CD4-positive, alpha-beta T cell (primary cell): ENCODE measurements around the gene LRFN5. TPM values are rescaled to one million over a fixed set of nuclear protein-coding genes. Genes with fewer than 3 reads are reported as not detected.

Experiments
- ATAC-seq: fragments of 200-7000 bp; cut with Tn5 transposase; one replicate; pipeline ENCODE4 v1.10.0; 2022; ENCODE audit warnings: mild to moderate bottlenecking; ENCODE audit not compliant: poor library complexity
- CTCF ChIA-PET: fragments of 350-600 bp; sonication (Branson Sonifier 250); formaldehyde crosslinking; loops from one replicate; lab custom pipeline; 2021; ENCODE audit warnings: antibody characterized with exemption, inconsistent platforms; lab: Charles Lee
- POLR2A ChIA-PET: fragments of 350-600 bp; sonication (Branson Sonifier 250); formaldehyde crosslinking; loops from one replicate; lab custom pipeline; 2021; ENCODE audit warnings: antibody characterized with exemption, inconsistent platforms; lab: Charles Lee
- DNase-seq, 14 experiments: peaks; one replicate each; pipeline ENCODE4 v3.0.0-alpha.2; 2013 to 2020; ENCODE audit warnings: mixed read lengths in 2 of 14
- H3K27ac ChIP-seq, 2 donors: one replicate each; pipeline versions ENCODE4 v1.5.1 to v1.7.0; 2013; ENCODE audit warnings: low read length in 2 of 2, low read depth in 1 of 2, mild to moderate bottlenecking in 1 of 2
- H3K27me3 ChIP-seq, 2 experiments: 1 replicate in 1 of 2; 2 replicates in 1 of 2; pipeline versions ENCODE4 v1.6.1 to v1.7.0; 2013; ENCODE audit warnings: low read length in 2 of 2, control low read depth in 1 of 2, mild to moderate bottlenecking in 1 of 2, moderate library complexity in 1 of 2; ENCODE audit not compliant: insufficient read depth in 2 of 2, control insufficient read depth in 1 of 2
- H3K36me3 ChIP-seq: one replicate; pipeline ENCODE4 v1.6.1; 2013; ENCODE audit warnings: low read length, control low read depth; ENCODE audit not compliant: insufficient read depth
- H3K4me1 ChIP-seq: one replicate; pipeline ENCODE4 v1.6.1; 2013; ENCODE audit warnings: low read length, control low read depth; ENCODE audit not compliant: insufficient read depth
- H3K4me3 ChIP-seq: one replicate; pipeline ENCODE4 v1.5.1; 2013; ENCODE audit warnings: mild to moderate bottlenecking, low read length, moderate library complexity
- H3K9me3 ChIP-seq, 2 experiments: 1 replicate in 1 of 2; 2 replicates in 1 of 2; pipeline versions ENCODE4 v1.6.1 to v1.7.0; 2013; ENCODE audit warnings: low read length in 2 of 2, mild to moderate bottlenecking in 2 of 2, control low read depth in 1 of 2, moderate library complexity in 1 of 2; ENCODE audit not compliant: control insufficient read depth in 1 of 2, insufficient read depth in 1 of 2
- H3K27ac Mint-ChIP-seq: one replicate; pipeline ENCODE4 v1.8.0; 2020; ENCODE audit warnings: mixed read lengths
- H3K27me3 Mint-ChIP-seq: one replicate; pipeline ENCODE4 v1.8.0; 2021; ENCODE audit warnings: mixed read lengths
- H3K36me3 Mint-ChIP-seq: one replicate; pipeline ENCODE4 v1.8.0; 2021; ENCODE audit warnings: low read depth, mixed read lengths
- H3K4me1 Mint-ChIP-seq: one replicate; pipeline ENCODE4 v1.8.0; 2021; ENCODE audit warnings: low read depth, mixed read lengths
- H3K4me3 Mint-ChIP-seq: one replicate; pipeline ENCODE4 v1.8.0; 2020; ENCODE audit warnings: mild to moderate bottlenecking, mixed read lengths
- H3K9me3 Mint-ChIP-seq: one replicate; pipeline ENCODE4 v1.8.0; 2020; ENCODE audit warnings: mixed read lengths
- intact Hi-C, 2 experiments: fragments of 100-400 bp; cut with DNase I in 1 of 2; cut with micrococcal nuclease in 1 of 2; formaldehyde crosslinking; loops; one replicate each; pipeline versions ENCODE4 v1.15.1 to v1.9.0; 2023 to 2025; cut with DNase I, micrococcal nuclease
- total RNA-seq, 174 experiments: library from RNA in 2 of 174; stranded (reverse) in 2 of 174; gene quantifications; one replicate each; pipeline ENCODE4 v1.2.3 and lab custom pipeline; 2021 to 2026
- TF ChIP-seq, protein P1 (sequence below): fragments of 200-600 bp; IDR thresholded peaks from one replicate; pipeline ENCODE4 v1.8.0; 2022; ENCODE audit warnings: antibody characterized with exemption, mild to moderate bottlenecking

Gene LRFN5
- total RNA-seq, 2 experiments from 2014 or later: not detected

DNA sequence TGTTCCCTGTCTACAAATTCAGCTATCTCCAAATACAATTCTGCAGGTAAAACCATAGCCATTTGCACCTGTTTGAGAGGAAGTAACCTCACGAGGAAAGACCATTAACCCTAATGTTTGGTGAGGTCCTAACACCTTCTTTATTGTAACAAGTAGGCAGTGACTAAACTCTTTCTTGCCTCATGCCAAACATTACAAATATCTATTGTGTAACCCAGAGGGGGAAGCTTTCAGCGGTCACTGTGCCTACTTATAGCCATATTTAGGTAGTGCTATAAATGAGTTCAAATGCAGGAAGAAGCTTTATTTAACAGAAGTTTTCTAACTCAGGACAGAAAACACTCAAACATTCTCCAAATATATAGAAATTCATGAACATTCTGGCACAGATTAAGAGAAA lies 252.7 kb downstream of the LRFN5 start:
- H3K36me3 Mint-ChIP-seq: no peaks in the 10 kb centered on the region

GRCh38 chr14:41860586-41860985 lies 253.9 kb downstream of the LRFN5 start:
- no peak overlapping the region for H3K4me3 ChIP-seq
- peaks cover 0 to 3% of the 10 kb centered on the region in 2 experiments for H3K9me3 ChIP-seq
- Mint-ChIP-seq H3K4me3 (no peak overlapping the region), H3K4me1 (no peaks in the 10 kb centered on the region), H3K27me3 (no peaks in the 10 kb centered on the region), H3K9me3 (no peaks in the 10 kb centered on the region), H3K36me3 (no peaks in the 10 kb centered on the region), H3K27ac (no peak overlapping the region)
- ATAC-seq: no peak
- no peak for DNase-seq
- POLR2A ChIA-PET: no interaction called here
- no peak overlapping the region for H3K27ac ChIP-seq
- TF ChIP-seq, protein P1, sequence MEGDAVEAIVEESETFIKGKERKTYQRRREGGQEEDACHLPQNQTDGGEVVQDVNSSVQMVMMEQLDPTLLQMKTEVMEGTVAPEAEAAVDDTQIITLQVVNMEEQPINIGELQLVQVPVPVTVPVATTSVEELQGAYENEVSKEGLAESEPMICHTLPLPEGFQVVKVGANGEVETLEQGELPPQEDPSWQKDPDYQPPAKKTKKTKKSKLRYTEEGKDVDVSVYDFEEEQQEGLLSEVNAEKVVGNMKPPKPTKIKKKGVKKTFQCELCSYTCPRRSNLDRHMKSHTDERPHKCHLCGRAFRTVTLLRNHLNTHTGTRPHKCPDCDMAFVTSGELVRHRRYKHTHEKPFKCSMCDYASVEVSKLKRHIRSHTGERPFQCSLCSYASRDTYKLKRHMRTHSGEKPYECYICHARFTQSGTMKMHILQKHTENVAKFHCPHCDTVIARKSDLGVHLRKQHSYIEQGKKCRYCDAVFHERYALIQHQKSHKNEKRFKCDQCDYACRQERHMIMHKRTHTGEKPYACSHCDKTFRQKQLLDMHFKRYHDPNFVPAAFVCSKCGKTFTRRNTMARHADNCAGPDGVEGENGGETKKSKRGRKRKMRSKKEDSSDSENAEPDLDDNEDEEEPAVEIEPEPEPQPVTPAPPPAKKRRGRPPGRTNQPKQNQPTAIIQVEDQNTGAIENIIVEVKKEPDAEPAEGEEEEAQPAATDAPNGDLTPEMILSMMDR: no peak
- H3K4me1 ChIP-seq: no peaks in the 10 kb centered on the region
- intact Hi-C loops: no loop called here
- CTCF ChIA-PET: no interaction called here
- H3K36me3 ChIP-seq: no peaks in the 10 kb centered on the region
- no peaks in the 10 kb centered on the region for H3K27me3 ChIP-seq

More for the DNA sequence above, 252.7 kb downstream of the LRFN5 start:
- no peaks in the 10 kb centered on the region for H3K27me3 ChIP-seq
- no peaks in the 10 kb centered on the region for H3K9me3 Mint-ChIP-seq
- TF ChIP-seq, protein P1: no peak
- H3K27me3 Mint-ChIP-seq: no peaks in the 10 kb centered on the region
- DNase-seq (no peak), ATAC-seq (no peak)
- ChIA-PET POLR2A (no interaction called here), CTCF (interaction anchor here (1.4 kb wide), 1 partner anchor 11 kb away, joined by 3 read pairs; no protein-coding TSS in a partner anchor)
- H3K27ac ChIP-seq: no peak overlapping the region
- no peaks in the 10 kb centered on the region for H3K36me3 ChIP-seq
- no peaks in the 10 kb centered on the region for H3K4me1 Mint-ChIP-seq
- H3K27ac Mint-ChIP-seq: no peak overlapping the region
- no peaks in the 10 kb centered on the region for H3K4me1 ChIP-seq
- no peak overlapping the region for H3K4me3 Mint-ChIP-seq
- H3K9me3 ChIP-seq: peaks cover 0 to 3% of the 10 kb centered on the region in 2 experiments
- intact Hi-C loops: no loop called here
- H3K4me3 ChIP-seq: no peak overlapping the region

GRCh38 chr14:41865894-41866293 lies 259.2 kb downstream of the LRFN5 start:
- no peaks in the 10 kb centered on the region for H3K4me1 ChIP-seq
- H3K27me3 Mint-ChIP-seq: no peaks in the 10 kb centered on the region
- intact Hi-C loops: no loop called here
- H3K9me3 ChIP-seq: peaks cover 0 to 3% of the 10 kb centered on the region in 2 experiments
- TF ChIP-seq, protein P1: no peak
- no peak overlapping the region for H3K27ac ChIP-seq
- no peak overlapping the region for H3K4me3 ChIP-seq
- ChIA-PET POLR2A (no interaction called here), CTCF (no interaction called here)
- no peaks in the 10 kb centered on the region for H3K27me3 ChIP-seq
- H3K4me1 Mint-ChIP-seq: no peaks in the 10 kb centered on the region
- H3K36me3 ChIP-seq: no peaks in the 10 kb centered on the region
- no peak overlapping the region for H3K4me3 Mint-ChIP-seq
- peaks cover 6% of the 10 kb centered on the region for H3K9me3 Mint-ChIP-seq
- DNase-seq (no peak), ATAC-seq (no peak)
- no peaks in the 10 kb centered on the region for H3K36me3 Mint-ChIP-seq
- H3K27ac Mint-ChIP-seq: no peak overlapping the region
